SU-DHL-6 (cell line): ENCODE data around the gene PLS1.

Experiments
- H2AFZ ChIP-seq: fragments of 200-600 bp; sonication (generic); 2 replicates; pipeline ENCODE4 v1.6.1; 2014; ENCODE audit warnings: low read depth, mild to moderate bottlenecking, moderate library complexity, mixed read lengths, antibody characterized with exemption, low read length; ENCODE audit not compliant: severe bottlenecking
- H3F3A ChIP-seq: fragments of 200-600 bp; shearing (Covaris generic); 2 replicates; pipeline ENCODE4 v1.6.0; 2016; ENCODE audit warnings: antibody characterized with exemption, mild to moderate bottlenecking; ENCODE audit not compliant: insufficient read depth
- H3K27ac ChIP-seq: fragments of 200-600 bp; sonication (generic); 2 replicates; pipeline ENCODE4 v1.5.1; 2016; ENCODE audit warnings: low read depth, mild to moderate bottlenecking, low read length, moderate library complexity, mixed read lengths
- H3K27me3 ChIP-seq: fragments of 200-600 bp; sonication (generic), shearing (Covaris generic); 2 replicates; pipeline ENCODE4 v1.6.0; 2014; ENCODE audit warnings: mild to moderate bottlenecking, low read length
- H3K36me3 ChIP-seq: fragments of 200-600 bp; sonication (generic); 2 replicates; pipeline ENCODE4 v1.6.1; 2014; ENCODE audit warnings: mild to moderate bottlenecking, low read length, mixed read lengths
- H3K4me2 ChIP-seq: fragments of 300-600, 200-600 bp; shearing (Covaris generic), sonication (generic); 2 replicates; pipeline ENCODE4 v1.6.0; 2014; ENCODE audit warnings: low read length, low read depth, mild to moderate bottlenecking; ENCODE audit not compliant: poor library complexity, severe bottlenecking
- H3K4me3 ChIP-seq: fragments of 200-600 bp; sonication (generic); 2 replicates; pipeline ENCODE4 v1.5.1; 2014; ENCODE audit warnings: antibody characterized with exemption, low read length, mild to moderate bottlenecking, mixed read lengths; ENCODE audit not compliant: insufficient read depth, poor library complexity, severe bottlenecking
- H3K79me2 ChIP-seq: fragments of 200-600 bp; sonication (generic); 2 replicates; pipeline ENCODE4 v1.6.1; 2014; ENCODE audit warnings: mild to moderate bottlenecking, low read length, moderate library complexity; ENCODE audit not compliant: insufficient read depth
- H3K9ac ChIP-seq: fragments of 200-600 bp; sonication (generic); 2 replicates; pipeline ENCODE4 v1.7.0; 2014; ENCODE audit warnings: mild to moderate bottlenecking, low read length
- H3K9me2 ChIP-seq: fragments of 200-600 bp; sonication (generic); replicated peaks from 2 replicates; pipeline ENCODE4 v1.6.1; 2014; ENCODE audit warnings: low read length; ENCODE audit not compliant: insufficient read depth
- H3K9me3 ChIP-seq: fragments of 200-600 bp; sonication (generic); 2 replicates; pipeline ENCODE4 v1.6.1; 2014; ENCODE audit warnings: low read length, mixed read lengths; ENCODE audit not compliant: insufficient read depth
- H4K20me1 ChIP-seq: fragments of 200-600 bp; sonication (generic); 2 replicates; pipeline ENCODE4 v1.6.1; 2014; ENCODE audit warnings: low read depth, mild to moderate bottlenecking, antibody characterized with exemption, low read length, moderate library complexity, mixed read lengths
- EZH2phosphoT487 ChIP-seq: fragments of 200-600 bp; sonication (generic), shearing (Covaris generic); conservative IDR thresholded peaks from 2 replicates; pipeline ENCODE4 v1.6.1; 2018; ENCODE audit warnings: mild to moderate bottlenecking, antibody characterized with exemption, low read length, moderate library complexity, mixed read lengths
- TF ChIP-seq, protein P1 (sequence below): fragments of 200-600 bp; sonication (generic); IDR thresholded peaks from one replicate; pipeline ENCODE4 v1.5.1; 2017; ENCODE audit warnings: antibody characterized with exemption, mild to moderate bottlenecking, low read length, moderate library complexity; ENCODE audit not compliant: insufficient read depth, poor library complexity, severe bottlenecking

Gene PLS1

DNA sequence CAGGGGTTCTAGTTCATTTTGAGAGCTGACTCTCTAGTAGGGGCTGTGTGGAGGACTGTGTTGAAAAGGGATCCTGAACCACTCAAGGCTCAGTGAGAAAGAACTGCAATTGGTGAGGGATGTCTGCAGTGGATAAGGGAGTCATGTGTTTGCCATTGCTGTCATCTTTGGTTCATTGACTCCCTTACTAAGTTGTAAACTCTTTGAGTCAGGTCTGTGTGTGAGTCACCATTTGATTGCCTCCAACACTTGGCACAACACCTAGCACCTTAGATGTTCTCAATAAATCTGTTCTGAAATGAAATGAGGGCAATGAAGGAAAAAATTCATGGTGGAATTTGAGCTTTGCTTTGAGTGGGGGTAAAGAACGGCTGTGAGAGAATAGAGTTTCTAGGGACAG is 51.7 kb downstream of the PLS1 start:
- no peaks in the 10 kb centered on the region for H3K9me3 ChIP-seq
- H3F3A ChIP-seq = no peaks in the 10 kb centered on the region
- no peaks in the 10 kb centered on the region for H3K9me2 ChIP-seq
- no peak overlapping the region for H3K9ac ChIP-seq
- H3K36me3 ChIP-seq = no peaks in the 10 kb centered on the region
- H3K27ac ChIP-seq = no peak overlapping the region
- no peak overlapping the region for H2AFZ ChIP-seq
- H3K27me3 ChIP-seq = no peaks in the 10 kb centered on the region
- H3K4me3 ChIP-seq = no peak overlapping the region
- H3K4me2 ChIP-seq = no peak overlapping the region
- H4K20me1 ChIP-seq = no peaks in the 10 kb centered on the region
- TF ChIP-seq EZH2phosphoT487 = no peak
- TF ChIP-seq, protein P1, sequence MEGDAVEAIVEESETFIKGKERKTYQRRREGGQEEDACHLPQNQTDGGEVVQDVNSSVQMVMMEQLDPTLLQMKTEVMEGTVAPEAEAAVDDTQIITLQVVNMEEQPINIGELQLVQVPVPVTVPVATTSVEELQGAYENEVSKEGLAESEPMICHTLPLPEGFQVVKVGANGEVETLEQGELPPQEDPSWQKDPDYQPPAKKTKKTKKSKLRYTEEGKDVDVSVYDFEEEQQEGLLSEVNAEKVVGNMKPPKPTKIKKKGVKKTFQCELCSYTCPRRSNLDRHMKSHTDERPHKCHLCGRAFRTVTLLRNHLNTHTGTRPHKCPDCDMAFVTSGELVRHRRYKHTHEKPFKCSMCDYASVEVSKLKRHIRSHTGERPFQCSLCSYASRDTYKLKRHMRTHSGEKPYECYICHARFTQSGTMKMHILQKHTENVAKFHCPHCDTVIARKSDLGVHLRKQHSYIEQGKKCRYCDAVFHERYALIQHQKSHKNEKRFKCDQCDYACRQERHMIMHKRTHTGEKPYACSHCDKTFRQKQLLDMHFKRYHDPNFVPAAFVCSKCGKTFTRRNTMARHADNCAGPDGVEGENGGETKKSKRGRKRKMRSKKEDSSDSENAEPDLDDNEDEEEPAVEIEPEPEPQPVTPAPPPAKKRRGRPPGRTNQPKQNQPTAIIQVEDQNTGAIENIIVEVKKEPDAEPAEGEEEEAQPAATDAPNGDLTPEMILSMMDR = no peak
- 0 out of 2 replicates have a peak, but pooled peaks cover 2% of the 10 kb centered on the region for H3K79me2 ChIP-seq

- TF ChIP-seq, protein P1 = no peak
- TF ChIP-seq EZH2phosphoT487 = no peak
- H2AFZ ChIP-seq = no peak overlapping the region
Measured at GRCh38 chr3:142648950-142649349, 52.8 kb downstream of the PLS1 start.

DNA sequence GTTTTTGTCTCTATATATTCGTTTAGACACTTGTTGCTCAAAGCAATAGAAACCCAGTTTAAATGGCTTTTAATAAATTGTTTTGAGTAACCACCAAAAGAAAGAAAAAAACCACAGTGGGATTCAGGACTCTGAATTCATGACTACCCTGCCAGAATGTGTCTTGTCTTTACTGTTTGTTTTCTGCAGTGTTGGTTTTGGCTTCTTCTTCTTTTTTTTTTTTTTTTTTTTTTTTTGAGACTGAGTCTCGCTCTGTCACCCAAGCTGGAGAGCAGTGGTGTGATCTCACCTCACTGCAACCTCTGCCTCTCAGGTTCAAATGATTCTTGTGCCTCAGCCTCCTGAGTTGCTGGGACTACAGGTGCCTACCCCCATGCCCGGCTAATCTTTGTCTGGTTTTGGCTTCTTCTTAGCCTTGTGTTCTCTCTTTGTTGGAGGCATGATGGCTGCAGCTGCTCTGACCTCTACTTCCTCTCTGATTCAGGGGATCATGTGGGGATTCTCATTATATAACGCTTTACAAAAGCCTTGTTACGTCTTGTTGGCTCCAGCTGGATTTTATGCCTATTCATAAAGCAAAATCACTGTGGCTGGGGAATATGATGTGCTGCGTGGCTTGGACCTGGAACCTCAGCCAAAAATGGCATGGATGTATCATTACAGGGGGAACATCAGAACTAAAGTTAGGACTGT is 54.0 kb downstream of the PLS1 start:
- Histone ChIP-seq H4K20me1 (no peaks in the 10 kb centered on the region), H2AFZ (no peak overlapping the region), H3K79me2 (no peaks in the 10 kb centered on the region), H3K4me2 (peak overlapping the region; percentile 19), H3K4me3 (no peak overlapping the region), H3K9ac (no peak overlapping the region), H3F3A (no peaks in the 10 kb centered on the region), H3K9me3 (no peaks in the 10 kb centered on the region), H3K36me3 (no peaks in the 10 kb centered on the region), H3K9me2 (no peaks in the 10 kb centered on the region), H3K27me3 (no peaks in the 10 kb centered on the region), H3K27ac (peak overlapping the region; percentile 1; the same call in 1 of the 2 replicates)
- TF ChIP-seq EZH2phosphoT487 = no peak
- TF ChIP-seq, protein P1 = no peak

More at GRCh38 chr3:142648950-142649349, 52.8 kb downstream of the PLS1 start:
- Histone ChIP-seq H3K79me2 (no peaks in the 10 kb centered on the region), H3K4me2 (no peak overlapping the region), H3K27ac (no peak overlapping the region), H3K27me3 (no peaks in the 10 kb centered on the region), H3K9me3 (no peaks in the 10 kb centered on the region), H3K9me2 (no peaks in the 10 kb centered on the region), H4K20me1 (no peaks in the 10 kb centered on the region), H3K36me3 (no peaks in the 10 kb centered on the region), H3K4me3 (no peak overlapping the region), H3F3A (no peaks in the 10 kb centered on the region), H3K9ac (no peak overlapping the region)
